HG03175 (cell line): ENCODE data around the gene PCDHGA9.
"Not testable (repeated sequence)": the region's sequence is repeated elsewhere in the genome, so short reads cannot be mapped to it uniquely, and the experiment has no call there.

Source experiments
- ATAC-seq: cut with Tn5 transposase; IDR thresholded peaks from one replicate; pipeline ENCODE4 v1.9.1; 2021; ENCODE audit warnings: mild to moderate bottlenecking, moderate library complexity; ENCODE audit not compliant: unreplicated experiment

PCDHGA9 gene

DNA sequence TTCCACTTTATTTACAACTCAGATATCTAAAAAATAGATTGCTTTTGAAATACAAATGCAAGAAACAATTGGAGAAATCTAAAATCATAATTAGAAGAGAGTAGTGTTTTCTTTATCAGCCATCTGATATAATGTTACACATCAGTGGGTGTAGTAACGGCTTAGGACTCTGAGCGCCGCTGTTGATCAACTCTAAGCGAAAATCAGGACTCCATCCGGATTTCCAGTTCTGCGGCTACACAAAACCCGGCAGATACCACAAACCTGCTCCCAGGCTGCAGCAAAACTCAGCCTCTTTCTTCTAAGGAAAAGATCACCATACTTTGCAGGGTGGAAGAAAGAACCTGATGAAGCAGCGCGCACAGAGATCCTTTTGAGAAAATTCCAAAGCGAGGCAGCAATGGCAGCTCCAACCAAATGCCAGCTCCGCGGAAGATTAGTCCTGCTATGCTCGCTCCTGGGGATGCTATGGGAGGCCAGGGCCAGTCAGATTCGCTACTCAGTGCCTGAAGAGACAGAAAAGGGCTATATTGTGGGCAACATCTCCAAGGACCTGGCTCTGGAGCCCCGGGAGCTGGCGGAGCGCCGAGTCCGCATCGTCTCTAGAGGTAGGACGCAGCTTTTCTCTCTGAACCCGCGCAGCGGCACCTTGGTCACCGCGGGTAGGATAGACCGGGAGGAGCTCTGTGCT lies at the start of gene PCDHGA9:
PCDHGA9 (plus strand) TSS at position 226 of the 691 bp plus-strand sequence; CDS start at position 401, 175 bp downstream.
- ATAC-seq: peak; percentile 47

DNA sequence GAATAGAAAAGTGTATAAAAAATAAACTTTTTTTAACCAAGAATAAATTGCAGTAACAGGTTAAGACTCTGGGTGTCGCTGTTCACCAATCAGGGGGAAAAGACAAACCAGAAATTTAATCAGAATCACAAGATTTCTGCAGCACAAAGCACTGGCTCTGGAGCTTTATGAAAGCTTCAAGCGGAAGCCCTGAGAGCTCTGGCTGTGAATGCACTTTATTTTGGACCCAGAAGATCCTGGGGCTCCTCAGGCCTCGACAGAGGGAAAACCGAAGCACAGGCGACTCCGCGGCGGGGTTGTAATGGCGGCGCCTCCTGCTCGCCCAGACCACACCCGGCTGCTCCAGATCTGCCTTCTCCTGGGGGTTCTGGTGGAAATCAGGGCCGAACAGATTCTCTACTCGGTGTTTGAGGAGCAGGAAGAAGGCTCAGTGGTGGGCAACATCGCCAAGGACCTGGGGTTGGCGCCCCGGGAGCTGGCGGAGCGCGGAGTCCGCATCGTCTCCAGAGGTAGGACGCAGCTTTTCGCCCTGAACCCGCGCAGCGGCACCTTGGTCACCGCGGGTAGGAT lies 47.6 kb upstream of the PCDHGA9 start, which contains the start of gene PCDHGA4:
PCDHGA4 (plus strand) TSS at position 122 of the 570 bp plus-strand sequence; CDS start at position 209, 87 bp downstream.
- ATAC-seq: no peak

DNA sequence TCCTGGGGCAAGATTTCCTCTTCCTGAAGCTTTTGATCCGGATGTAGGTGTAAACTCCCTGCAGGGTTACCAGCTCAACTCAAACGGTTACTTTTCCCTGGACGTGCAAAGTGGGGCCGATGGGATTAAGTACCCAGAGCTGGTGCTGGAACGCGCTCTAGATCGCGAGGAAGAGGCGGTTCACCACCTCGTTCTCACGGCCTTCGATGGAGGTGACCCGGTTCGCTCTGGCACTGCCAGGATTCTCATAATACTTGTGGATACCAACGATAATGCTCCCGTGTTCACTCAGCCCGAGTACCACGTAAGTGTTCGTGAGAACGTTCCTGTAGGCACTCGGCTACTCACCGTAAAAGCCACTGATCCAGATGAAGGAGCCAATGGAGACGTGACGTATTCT lies 46.9 kb upstream of the PCDHGA9 start:
- ATAC-seq: no peak

DNA sequence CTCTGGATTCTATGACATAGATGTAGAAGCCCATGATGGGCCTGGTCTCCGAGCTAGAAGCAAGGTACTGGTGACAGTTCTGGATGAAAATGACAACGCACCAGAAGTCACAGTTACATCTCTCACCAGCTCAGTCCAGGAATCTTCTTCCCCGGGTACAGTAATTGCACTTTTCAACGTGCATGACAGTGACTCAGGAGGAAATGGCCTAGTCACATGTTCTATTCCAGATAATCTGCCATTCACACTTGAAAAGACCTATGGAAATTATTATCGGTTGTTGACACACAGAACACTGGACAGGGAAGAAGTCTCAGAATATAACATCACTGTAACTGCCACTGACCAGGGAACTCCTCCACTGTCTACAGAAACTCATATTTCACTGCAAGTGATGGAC lies 46.4 kb upstream of the PCDHGA9 start:
- no peak for ATAC-seq

DNA sequence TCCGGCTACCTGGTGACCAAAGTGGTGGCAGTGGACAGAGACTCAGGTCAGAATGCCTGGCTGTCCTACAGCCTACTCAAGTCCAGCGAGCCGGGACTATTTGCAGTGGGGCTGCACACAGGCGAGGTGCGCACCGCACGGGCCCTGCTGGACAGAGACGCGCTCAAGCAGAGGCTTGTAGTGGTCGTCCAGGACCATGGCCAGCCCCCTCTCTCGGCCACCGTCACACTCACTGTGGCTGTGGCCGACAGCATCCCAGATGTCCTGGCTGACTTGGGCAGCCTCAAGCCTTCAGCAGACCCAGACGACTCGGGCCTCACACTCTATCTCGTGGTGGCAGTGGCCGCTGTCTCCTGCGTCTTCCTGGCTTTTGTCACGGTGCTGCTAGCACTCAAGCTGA lies 45.6 kb upstream of the PCDHGA9 start:
- ATAC-seq: no peak

DNA sequence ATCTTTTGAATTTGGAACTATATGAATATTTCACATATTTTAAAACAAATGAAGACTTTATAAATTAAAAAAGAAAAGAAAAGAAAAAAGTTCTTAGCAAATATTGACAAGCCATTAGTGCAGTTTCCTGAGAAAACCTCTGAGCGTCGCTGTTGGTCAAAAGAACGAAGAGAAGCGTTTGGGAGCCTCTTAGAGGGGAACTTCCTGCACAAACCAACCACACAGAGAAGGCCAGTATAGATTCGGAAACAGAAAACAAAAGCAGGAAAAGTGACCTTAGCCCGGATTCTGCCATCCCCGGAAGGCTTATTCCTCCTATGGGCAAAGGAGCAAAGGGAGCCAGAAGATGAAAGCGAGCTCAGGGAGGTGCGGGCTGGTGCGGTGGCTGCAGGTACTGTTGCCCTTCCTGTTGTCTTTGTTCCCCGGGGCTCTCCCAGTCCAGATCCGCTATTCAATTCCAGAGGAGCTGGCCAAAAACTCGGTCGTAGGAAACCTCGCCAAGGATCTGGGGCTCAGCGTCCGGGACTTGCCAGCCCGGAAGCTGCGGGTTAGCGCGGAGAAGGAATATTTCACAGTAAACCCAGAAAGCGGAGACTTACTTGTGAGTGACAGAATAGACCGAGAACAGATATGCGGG lies 42.7 kb upstream of the PCDHGA9 start, which contains the start of gene PCDHGB2:
PCDHGB2 (plus strand) TSS at position 205 of the 637 bp plus-strand sequence; CDS start at position 347, 142 bp downstream.
- ATAC-seq: peak; percentile 39

DNA sequence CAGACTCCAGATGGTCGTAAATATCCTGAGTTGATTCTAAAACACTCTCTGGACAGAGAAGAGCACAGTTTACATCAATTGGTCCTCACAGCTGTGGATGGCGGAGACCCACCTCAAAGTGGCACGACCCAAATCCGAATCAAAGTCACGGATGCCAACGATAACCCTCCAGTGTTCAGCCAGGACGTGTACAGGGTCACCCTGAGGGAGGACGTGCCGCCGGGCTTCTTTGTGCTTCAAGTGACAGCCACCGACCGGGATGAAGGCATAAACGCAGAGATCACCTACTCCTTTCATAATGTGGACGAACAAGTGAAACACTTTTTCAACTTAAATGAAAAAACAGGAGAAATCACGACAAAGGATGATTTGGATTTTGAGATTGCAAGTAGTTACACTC lies 41.9 kb upstream of the PCDHGA9 start:
- ATAC-seq: no peak

DNA sequence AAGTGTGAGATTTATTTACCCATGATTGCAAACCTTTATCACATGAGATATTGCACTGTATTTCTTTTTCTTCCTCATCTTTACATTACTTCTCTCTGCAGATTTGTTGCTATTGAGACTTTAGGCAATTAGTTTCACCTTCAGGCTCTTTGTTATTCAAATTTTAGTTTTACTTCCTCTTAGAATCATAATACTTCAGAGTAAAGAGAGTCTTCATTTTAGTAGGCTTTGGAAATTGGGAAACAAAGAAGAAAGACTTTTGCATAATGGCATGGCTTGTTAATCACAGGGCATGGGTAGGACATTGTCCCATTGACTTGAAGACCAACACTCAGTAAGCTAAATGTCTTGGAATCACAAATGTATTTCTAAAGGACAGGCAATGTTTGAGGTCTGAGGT lies 39.9 kb upstream of the PCDHGA9 start:
- no peak for ATAC-seq

DNA sequence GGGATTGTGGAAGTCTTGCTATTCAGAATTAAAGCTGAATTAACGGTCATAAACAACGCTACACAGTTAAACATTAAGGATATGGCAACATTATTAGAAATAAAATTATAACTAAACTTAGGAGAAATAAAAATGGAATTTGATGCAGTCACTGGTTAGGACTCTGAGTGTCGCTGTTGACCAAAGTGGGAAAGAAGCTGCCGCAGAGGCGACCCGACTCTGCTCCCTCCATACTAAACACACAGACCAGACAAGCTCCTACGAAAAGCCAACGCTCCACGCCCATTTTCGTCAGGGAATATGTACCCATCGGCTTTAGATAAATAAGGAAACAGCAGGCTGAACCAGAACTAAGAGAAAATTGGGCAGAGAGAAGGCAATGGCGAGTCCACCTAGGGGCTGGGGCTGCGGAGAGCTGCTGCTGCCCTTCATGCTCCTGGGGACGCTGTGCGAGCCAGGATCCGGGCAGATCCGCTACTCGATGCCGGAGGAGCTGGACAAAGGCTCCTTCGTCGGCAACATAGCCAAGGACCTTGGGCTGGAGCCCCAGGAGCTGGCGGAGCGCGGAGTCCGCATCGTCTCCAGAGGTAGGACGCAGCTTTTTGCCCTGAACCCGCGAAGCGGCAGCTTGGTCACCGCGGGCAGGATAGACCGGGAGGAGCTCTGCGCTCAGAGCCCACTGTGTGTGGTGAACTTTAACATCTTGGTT lies 38.5 kb upstream of the PCDHGA9 start, which contains the start of gene PCDHGA5:
PCDHGA5 (plus strand) TSS at position 211 of the 709 bp plus-strand sequence; CDS start at position 380, 169 bp downstream.
- no peak for ATAC-seq

DNA sequence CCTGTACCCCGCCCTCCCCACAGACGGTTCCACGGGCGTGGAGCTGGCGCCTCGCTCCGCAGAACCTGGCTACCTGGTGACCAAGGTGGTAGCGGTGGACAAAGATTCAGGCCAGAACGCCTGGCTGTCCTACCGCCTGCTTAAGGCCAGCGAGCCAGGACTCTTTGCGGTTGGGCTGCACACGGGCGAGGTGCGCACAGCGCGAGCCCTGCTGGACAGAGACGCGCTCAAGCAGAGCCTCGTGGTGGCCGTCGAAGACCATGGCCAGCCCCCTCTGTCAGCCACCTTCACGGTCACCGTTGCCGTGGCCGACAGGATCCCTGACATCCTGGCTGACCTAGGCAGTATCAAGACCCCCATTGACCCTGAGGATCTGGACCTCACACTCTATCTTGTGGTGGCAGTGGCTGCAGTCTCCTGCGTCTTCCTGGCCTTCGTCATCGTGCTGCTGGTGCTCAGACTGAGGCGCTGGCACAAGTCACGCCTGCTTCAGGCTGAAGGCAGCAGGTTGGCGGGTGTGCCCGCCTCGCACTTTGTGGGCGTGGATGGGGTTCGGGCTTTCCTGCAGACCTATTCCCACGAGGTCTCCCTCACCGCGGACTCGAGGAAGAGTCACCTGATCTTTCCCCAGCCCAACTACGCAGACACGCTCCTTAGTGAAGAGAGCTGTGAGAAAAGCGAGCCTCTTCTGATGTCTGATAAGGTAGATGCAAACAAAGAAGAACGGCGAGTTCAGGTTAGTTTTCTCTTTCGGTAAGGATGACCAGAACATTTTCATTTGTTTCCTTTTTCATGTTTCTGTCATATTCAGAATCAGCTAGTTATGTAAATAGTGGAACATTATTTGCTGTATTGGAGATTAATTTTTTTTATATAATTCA lies 36.3 kb upstream of the PCDHGA9 start:
- no peak for ATAC-seq

DNA sequence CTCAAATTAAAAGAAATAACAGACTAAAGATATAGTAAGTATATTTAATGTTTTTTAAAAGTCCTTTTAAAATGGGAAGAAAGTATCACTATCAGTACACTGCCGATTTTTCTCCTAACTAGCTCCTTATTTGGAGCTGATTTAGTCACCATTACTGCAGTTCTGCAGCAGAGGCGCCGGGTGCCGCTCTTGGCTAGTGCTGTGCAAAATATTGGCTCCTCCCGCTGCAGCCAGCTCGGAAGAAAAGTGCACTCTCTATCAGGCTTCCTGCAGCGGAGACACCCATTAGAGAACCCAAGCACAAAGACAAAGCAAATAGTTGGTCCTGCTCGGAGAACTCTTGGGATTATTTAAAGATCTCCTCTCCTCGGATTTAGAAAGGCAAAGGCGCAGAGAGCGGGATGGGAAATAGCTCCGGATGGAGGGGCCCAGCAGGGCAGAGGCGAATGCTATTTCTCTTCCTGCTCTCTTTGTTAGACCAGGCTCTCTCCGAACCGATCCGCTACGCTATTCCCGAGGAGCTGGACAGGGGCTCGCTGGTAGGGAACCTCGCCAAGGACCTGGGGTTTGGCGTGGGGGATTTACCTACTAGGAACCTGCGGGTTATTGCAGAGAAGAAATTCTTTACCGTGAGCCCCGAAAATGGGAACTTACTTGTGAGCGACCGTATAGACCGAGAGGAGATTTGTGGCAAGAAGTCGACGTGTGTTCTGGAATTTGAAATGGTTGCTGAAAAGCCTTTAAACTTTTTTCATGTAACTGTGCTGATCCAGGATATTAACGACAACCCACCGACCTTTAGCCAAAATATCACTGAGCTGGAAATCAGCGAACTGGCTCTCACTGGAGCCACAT lies 32.4 kb upstream of the PCDHGA9 start, which contains the start of gene PCDHGB3:
PCDHGB3 (plus strand) TSS at position 249 of the 855 bp plus-strand sequence; CDS start at position 402, 153 bp downstream.
- peak; percentile 87 for ATAC-seq

DNA sequence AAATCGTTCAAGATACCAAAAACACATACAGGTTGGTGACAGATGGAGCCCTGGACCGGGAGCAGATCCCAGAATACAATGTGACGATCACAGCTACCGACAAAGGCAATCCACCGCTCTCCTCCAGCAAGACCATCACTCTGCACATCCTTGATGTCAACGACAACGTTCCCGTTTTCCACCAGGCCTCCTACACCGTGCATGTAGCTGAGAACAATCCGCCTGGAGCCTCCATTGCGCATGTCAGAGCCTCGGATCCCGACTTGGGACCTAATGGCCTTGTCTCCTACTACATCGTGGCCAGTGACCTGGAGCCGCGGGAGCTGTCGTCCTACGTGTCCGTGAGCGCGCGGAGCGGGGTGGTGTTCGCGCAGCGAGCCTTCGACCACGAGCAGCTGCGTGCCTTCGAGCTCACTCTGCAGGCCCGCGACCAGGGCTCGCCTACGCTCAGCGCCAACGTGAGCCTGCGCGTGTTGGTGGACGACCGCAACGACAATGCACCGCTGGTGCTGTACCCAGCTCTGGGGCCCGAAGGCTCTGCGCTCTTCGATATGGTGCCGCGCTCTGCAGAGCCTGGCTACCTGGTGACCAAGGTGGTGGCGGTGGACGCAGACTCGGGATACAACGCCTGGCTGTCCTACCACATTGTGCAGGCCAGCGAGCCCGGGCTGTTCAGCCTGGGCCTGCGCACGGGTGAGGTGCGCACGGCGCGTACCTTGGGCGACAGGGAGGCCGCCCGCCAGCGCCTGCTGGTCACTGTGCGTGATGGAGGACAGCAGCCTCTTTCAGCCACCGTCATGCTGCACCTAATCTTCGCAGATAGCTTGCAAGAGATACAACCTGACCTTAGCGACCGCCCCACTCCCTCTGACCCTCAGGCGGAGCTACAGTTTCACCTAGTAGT lies 30.8 kb upstream of the PCDHGA9 start:
- ATAC-seq: no peak

DNA sequence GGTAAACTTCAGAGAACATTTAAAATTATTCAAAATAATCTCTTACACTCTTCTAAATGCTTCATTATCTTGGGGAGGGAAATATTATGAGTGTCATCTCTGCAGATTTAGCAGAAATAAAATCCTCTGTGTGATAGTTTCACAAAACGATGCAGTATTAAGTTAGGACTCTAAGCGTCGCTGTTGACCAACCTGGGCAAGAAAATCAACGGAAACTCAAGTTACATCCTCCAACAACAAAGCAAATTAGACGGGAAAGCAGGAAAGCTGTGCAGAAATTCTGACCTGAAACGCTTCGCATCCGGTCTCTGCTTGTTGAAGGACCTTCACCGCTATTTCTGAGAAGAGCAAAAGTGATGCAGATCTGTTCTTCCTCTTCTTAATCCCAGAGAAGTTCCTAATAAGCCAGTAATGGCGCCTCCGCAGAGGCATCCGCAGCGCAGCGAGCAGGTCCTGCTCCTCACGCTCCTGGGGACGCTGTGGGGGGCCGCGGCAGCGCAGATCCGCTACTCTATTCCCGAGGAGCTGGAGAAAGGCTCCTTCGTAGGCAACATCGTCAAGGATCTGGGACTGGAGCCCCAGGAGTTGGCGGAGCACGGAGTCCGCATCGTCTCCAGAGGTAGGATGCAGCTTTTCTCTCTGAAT lies 28.8 kb upstream of the PCDHGA9 start, which contains the start of gene PCDHGA6:
PCDHGA6 (plus strand) TSS at position 219 of the 645 bp plus-strand sequence; CDS start at position 412, 193 bp downstream.
- ATAC-seq: no peak

DNA sequence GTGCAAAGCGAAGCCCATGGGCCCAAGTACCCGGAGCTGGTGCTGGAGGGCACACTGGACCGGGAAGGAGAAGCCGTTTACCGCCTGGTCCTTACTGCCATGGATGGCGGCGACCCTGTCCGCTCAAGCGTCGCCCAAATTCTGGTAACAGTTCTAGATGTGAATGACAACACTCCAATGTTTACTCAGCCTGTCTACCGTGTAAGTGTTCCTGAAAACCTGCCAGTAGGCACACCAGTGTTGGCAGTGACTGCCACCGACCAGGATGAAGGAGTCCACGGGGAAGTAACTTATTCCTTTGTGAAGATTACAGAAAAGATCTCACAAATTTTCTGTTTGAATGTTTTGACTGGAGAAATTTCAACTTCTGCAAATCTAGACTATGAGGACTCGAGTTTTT lies 28.0 kb upstream of the PCDHGA9 start:
- no peak for ATAC-seq

DNA sequence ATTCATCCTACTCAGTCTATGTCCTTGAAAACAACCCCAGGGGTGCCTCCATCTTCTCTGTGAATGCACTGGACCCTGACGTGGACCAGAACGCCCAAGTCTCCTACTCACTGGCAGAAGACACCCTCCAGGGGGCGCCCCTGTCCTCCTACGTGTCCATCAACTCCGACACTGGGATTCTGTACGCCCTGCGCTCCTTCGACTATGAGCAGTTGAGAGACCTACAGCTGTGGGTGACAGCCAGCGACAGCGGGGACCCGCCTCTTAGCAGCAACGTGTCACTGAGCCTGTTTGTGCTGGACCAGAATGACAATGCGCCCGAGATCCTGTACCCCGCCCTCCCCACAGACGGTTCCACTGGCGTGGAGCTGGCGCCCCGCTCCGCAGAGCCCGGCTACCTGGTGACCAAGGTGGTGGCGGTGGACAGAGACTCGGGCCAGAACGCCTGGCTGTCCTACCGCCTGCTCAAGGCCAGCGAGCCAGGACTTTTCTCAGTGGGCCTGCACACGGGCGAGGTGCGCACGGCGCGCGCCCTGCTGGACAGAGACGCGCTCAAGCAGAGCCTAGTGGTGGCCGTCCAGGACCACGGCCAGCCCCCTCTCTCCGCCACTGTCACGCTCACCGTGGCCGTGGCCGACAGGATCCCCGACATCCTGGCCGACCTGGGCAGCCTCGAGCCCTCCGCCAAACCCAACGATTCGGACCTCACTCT lies 27.0 kb upstream of the PCDHGA9 start:
- not testable (repeated sequence) for ATAC-seq

DNA sequence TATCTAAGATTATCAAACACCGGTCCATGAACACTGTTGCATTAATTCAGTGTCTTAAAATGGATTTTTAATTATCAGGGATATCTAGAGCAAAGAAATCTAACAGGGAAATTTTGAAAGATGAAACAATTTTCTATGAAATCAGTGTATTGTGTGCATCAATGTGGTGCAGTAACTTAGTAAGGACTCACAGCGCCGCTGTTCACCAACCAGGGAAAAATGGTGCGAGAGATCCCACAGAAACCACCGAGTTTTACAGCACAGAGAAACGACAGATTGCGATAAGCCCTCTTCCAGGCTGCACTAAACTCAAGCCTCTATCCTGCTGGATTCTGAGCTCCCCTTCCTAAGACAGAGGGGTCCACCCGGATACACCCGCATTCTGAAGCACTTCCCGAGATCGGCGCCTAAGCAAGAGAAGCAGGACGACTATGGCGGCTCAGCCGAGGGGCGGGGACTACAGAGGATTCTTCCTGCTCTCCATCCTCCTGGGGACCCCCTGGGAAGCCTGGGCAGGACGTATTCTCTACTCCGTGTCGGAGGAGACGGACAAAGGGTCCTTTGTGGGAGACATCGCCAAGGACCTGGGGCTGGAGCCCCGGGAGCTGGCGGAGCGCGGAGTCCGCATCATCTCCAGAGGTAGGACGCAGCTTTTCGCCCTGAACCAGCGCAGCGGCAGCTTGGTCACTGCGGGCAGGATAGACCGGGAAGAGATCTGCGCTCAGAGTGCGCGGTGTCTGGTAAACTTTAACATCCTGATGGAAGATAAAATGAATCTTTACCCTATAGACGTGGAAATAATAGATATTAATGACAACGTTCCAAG lies 19.9 kb upstream of the PCDHGA9 start, which contains the start of gene PCDHGA7:
PCDHGA7 (plus strand) TSS at position 274 of the 826 bp plus-strand sequence; CDS start at position 432, 158 bp downstream.
- ATAC-seq: no peak
